ENCODE data around the gene C1QTNF8.

The C1QTNF8 gene

GRCh38 chr16:1075546-1075945 is 20.5 kb downstream of the C1QTNF8 start:
- peak in 1 of 2 experiments; percentile 25 for DNase-seq

- no peak for DNase-seq
Observed at GRCh38 chr16:1074379-1074649, 21.7 kb downstream of the C1QTNF8 start.

GRCh38 chr16:1073566-1074378 is 22.3 kb downstream of the C1QTNF8 start:
- DNase-seq: peak in 1 of 2 experiments; percentile 18

- DNase-seq: no peak
Observed at GRCh38 chr16:1073262-1073558, 22.8 kb downstream of the C1QTNF8 start.

GRCh38 chr16:1072526-1073261 is 23.4 kb downstream of the C1QTNF8 start, which contains the start of gene SSTR5:
Gene SSTR5, plus strand, starts transcription at chr16:1072747. Its CDS starts 6,122 bp downstream, at chr16:1078869.
- no peak for DNase-seq

- no peak for DNase-seq
Observed at GRCh38 chr16:1071561-1072225, 24.4 kb downstream of the C1QTNF8 start.

- DNase-seq: no peak
Observed at GRCh38 chr16:1070864-1071408, 25.1 kb downstream of the C1QTNF8 start.

- DNase-seq: no peak
Observed at GRCh38 chr16:1070084-1070863, 25.8 kb downstream of the C1QTNF8 start.

GRCh38 chr16:1069154-1069553 is 26.9 kb downstream of the C1QTNF8 start:
- DNase-seq: no peak

GRCh38 chr16:1068451-1068850 is 27.6 kb downstream of the C1QTNF8 start:
- DNase-seq: peak; percentile 61 to 71

- DNase-seq: no peak
Observed at GRCh38 chr16:1067629-1068028, 28.4 kb downstream of the C1QTNF8 start.

- DNase-seq: no peak
Observed at GRCh38 chr16:1066584-1067172, 29.4 kb downstream of the C1QTNF8 start.

- no peak for DNase-seq
Observed at GRCh38 chr16:1065469-1066128, 30.4 kb downstream of the C1QTNF8 start.

GRCh38 chr16:1063728-1064127 is 32.3 kb downstream of the C1QTNF8 start:
- no peak for DNase-seq

- no peak for DNase-seq
Observed at GRCh38 chr16:1062895-1063294, 33.1 kb downstream of the C1QTNF8 start.

- no peak for DNase-seq
Observed at GRCh38 chr16:1061769-1062505, 34.1 kb downstream of the C1QTNF8 start.

GRCh38 chr16:1060416-1061340 is 35.4 kb downstream of the C1QTNF8 start:
- no peak for DNase-seq

- no peak for DNase-seq
Observed at GRCh38 chr16:1059310-1059709, 36.7 kb downstream of the C1QTNF8 start.

- no peak for DNase-seq
Observed at GRCh38 chr16:1058216-1058615, 37.8 kb downstream of the C1QTNF8 start.

All from NCI-H524 (cell line).